Progenitor cell of endocrine pancreas (in vitro differentiated cells): ENCODE results near the gene MMP24. TPM values are rescaled to one million over a fixed set of nuclear protein-coding genes. Genes with fewer than 3 reads are reported as not detected.

Experiments used
- DNase-seq: peaks from one replicate; pipeline ENCODE4 v3.0.0; 2021; ENCODE audit warnings: low spot score; ENCODE audit not compliant: unreplicated experiment
- H3K27ac Mint-ChIP-seq: 2 replicates; pipeline ENCODE4 v1.8.0; 2021; ENCODE audit warnings: mild to moderate bottlenecking, moderate library complexity, mixed read lengths
- H3K27me3 Mint-ChIP-seq: 2 replicates; pipeline ENCODE4 v1.8.0; 2021; ENCODE audit warnings: mixed read lengths
- H3K36me3 Mint-ChIP-seq: 2 replicates; pipeline ENCODE4 v1.8.0; 2022; ENCODE audit warnings: mixed read lengths; ENCODE audit not compliant: insufficient read depth
- H3K4me1 Mint-ChIP-seq: 2 replicates; pipeline ENCODE4 v1.8.0; 2021; ENCODE audit warnings: low read depth, mixed read lengths
- H3K4me3 Mint-ChIP-seq: 2 replicates; pipeline ENCODE4 v1.8.0; 2021; ENCODE audit warnings: low read depth, mild to moderate bottlenecking, moderate library complexity, mixed read lengths
- H3K9me3 Mint-ChIP-seq: 2 replicates; pipeline ENCODE4 v1.8.0; 2021; ENCODE audit warnings: low read depth, mixed read lengths
- CTCF ChIP-seq: fragments of 200-600 bp; sonication (generic); IDR thresholded peaks from one replicate; pipeline ENCODE4 v1.5.0; 2021; ENCODE audit warnings: antibody characterized with exemption, mild to moderate bottlenecking; ENCODE audit not compliant: unreplicated experiment
- total RNA-seq: library from RNA; stranded (reverse); gene quantifications from 2 replicates; pipeline ENCODE4 v1.2.1, GENCODE V29; 2021

MMP24 gene
- total RNA-seq, 1 donor from 2014 or later, result 3.4 TPM

- Mint-ChIP-seq H3K4me1 (peaks cover 17% of the 10 kb centered on the region), H3K4me3 (no peak overlapping the region)
Measured at GRCh38 chr20:35302421-35303335, 76.2 kb downstream of the MMP24 start.

GRCh38 chr20:35303382-35303734 lies 76.9 kb downstream of the MMP24 start:
- Mint-ChIP-seq H3K27ac (no peak overlapping the region), H3K36me3 (no peaks in the 10 kb centered on the region), H3K27me3 (peaks cover 12% of the 10 kb centered on the region), H3K4me3 (no peak overlapping the region), H3K9me3 (no peaks in the 10 kb centered on the region), H3K4me1 (peaks cover 17% of the 10 kb centered on the region)
- no peak for TF ChIP-seq CTCF
- no peak for DNase-seq

More at GRCh38 chr20:35302421-35303335, 76.2 kb downstream of the MMP24 start:
- Mint-ChIP-seq H3K27ac (peak overlapping the region; percentile 29), H3K27me3 (peaks cover 13% of the 10 kb centered on the region), H3K36me3 (no peaks in the 10 kb centered on the region), H3K9me3 (no peaks in the 10 kb centered on the region)
- no peak for TF ChIP-seq CTCF
- DNase-seq, result no peak

GRCh38 chr20:35303735-35304491 lies 77.4 kb downstream of the MMP24 start:
- TF ChIP-seq CTCF, result peak; percentile 91

GRCh38 chr20:35304956-35305355 lies 78.5 kb downstream of the MMP24 start:
- Mint-ChIP-seq H3K36me3 (no peaks in the 10 kb centered on the region), H3K27ac (no peak overlapping the region), H3K4me1 (peaks cover 18% of the 10 kb centered on the region), H3K27me3 (peaks cover under 1% of the 10 kb centered on the region), H3K4me3 (no peak overlapping the region), H3K9me3 (no peaks in the 10 kb centered on the region)
- DNase-seq, result no peak
- TF ChIP-seq CTCF, result no peak

More at GRCh38 chr20:35303735-35304491, 77.4 kb downstream of the MMP24 start:
- Mint-ChIP-seq H3K4me3 (no peak overlapping the region), H3K4me1 (peaks cover 17% of the 10 kb centered on the region), H3K27me3 (peaks cover 6% of the 10 kb centered on the region), H3K27ac (no peak overlapping the region), H3K36me3 (no peaks in the 10 kb centered on the region), H3K9me3 (no peaks in the 10 kb centered on the region)
- DNase-seq, result peak; percentile 72

- no peak for TF ChIP-seq CTCF
- Mint-ChIP-seq H3K27ac (peak overlapping the region; percentile 13), H3K36me3 (peaks cover under 1% of the 10 kb centered on the region), H3K27me3 (no peaks in the 10 kb centered on the region), H3K4me3 (no peak overlapping the region), H3K4me1 (peaks cover 20% of the 10 kb centered on the region), H3K9me3 (no peaks in the 10 kb centered on the region)
- no peak for DNase-seq
Measured at GRCh38 chr20:35305682-35306556, 79.4 kb downstream of the MMP24 start.
